IPS DF 4.7 (cell line): ENCODE results near the gene BUB1B.
A peak's percentile ranks its signal among the peaks of the same experiment; 100 is the strongest.
"Not testable (repeated sequence)": the region's sequence is repeated elsewhere in the genome, so short reads cannot be mapped to it uniquely, and the experiment has no call there.

Experiments
- DNase-seq: peaks from one replicate; pipeline ENCODE4 v3.0.0-alpha.2; 2013; ENCODE audit warnings: low spot score; ENCODE audit errors: extremely low read depth

The BUB1B gene

DNA sequence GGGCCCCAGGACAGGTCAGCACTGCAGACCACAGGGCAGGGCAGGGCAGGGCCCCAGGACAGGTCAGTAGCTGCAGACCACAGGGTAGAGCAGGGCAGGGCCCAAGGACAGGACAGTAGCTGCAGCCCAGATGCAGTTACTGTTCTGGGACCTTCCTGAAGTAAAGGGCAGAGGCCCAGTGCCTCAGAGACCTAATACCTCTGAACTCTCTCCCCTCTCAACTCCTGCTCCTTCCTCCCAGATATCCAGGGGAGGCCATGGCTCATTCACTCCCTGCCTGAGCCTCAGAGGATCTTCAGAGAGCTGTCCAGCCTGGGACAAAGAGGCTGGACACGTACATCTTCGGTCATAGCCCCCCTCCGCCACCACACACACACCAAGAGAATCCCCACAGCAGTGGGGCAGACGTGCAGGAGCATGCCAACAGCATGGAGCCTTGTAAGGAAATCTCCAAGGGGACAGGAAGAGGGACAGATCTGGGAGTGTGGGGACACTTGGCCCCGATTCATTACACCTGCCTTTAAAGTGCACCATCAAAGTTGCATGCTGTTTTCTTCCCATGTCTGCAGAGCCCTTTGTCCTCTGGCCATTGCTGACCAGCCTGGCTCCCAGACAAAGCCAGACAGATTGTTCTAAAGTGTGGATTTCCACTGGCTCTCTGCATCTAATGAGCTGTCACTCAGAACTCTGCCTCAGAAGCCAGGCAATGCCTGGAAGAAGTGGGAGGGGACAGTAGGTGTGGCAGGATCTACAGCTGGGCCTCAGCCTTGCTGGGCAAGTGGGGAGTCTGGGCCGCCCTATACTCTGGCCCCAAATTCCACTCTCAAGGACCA, 24.2 kb upstream of the BUB1B start:
- DNase-seq, result no peak

GRCh38 chr15:40137303-40138200, 23.3 kb upstream of the BUB1B start:
- DNase-seq, result no peak

- DNase-seq, result not testable (repeated sequence)
Observed at GRCh38 chr15:40138201-40138570, 22.7 kb upstream of the BUB1B start.

DNA sequence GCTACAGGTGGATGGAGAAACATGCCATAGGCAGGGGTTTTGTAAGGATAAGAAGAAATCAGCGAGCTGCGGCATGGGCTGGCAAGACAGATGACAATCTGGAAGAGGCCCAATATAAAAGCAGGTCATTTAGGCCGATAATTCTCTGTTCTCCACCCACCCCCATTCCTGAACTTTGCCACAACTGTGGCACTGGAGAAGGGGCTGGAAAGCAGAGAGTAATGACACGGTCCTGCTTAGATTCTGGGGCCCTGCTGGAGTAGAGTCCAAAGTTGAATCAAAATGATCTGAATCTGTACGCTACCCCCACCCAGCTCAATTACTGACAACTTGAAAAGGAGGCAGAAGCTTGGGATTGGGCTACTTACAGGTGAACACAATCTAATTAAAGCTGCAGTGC, 18.4 kb upstream of the BUB1B start:
- no peak for DNase-seq

DNA sequence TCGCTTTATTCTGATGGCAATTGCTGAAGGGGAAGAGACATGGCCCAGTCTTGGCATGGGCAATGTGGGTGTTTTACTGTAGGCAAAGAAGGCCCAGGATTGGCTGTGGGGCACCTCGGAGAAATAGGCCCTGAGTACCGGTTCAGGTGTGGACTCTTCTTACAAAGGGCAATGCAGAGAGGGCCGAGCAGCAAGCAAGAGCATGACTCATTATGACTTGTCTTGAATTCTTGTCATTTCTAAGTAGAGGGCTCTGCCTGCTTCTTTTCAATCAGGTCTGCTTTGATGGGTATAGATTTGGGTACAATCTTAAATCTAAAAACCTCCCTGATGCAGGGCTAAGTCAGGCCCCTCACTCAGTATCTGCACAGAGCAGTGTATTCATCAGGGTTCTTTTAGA, 14.8 kb upstream of the BUB1B start:
- no peak for DNase-seq

GRCh38 chr15:40149339-40149738, 11.5 kb upstream of the BUB1B start:
- DNase-seq, result no peak

- DNase-seq, result no peak
Observed at GRCh38 chr15:40150163-40150925, 10.5 kb upstream of the BUB1B start.

GRCh38 chr15:40151499-40151898, 9.4 kb upstream of the BUB1B start:
- no peak for DNase-seq

DNA sequence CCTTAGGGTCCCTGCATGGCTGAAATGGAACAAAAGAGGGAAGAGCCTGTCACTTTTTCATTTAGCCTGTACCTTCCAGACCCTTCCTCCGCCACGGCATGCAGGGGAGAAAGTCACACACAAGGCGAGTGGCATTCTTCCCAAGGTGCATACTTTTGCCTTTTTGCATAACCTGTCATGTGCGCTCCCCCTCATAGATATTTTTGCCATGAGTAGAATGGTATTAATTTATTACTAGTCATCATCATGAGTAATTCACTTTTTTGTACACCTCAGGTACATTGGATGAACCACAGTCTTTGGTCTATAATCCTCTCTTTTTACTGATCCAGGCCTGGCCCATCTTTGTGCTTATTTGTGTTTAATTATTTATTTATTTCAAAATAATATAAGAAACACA, 8.9 kb upstream of the BUB1B start:
- no peak for DNase-seq

DNA sequence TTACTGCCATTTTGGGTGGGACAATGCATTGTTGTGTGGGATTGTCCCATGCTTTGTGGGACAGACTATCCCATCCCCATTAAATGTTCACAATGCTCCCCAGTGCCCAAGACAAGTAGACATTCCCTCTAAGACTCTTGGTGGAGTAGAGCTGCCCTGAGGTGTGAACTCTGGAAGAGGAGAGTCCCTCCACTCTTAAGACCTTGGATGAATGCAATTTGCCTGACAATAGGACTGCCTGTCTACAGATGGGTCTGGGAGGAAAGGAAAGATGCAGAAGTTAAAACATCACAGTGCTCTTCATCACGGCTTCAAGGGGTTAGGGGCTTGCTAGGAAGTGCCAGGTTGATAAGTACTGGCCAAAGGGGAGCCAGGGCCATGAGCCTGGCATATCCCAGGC, 6.0 kb upstream of the BUB1B start:
- not testable (repeated sequence) for DNase-seq

- peak; percentile 90 for DNase-seq
Observed at GRCh38 chr15:40155270-40155910, 5.5 kb upstream of the BUB1B start.

GRCh38 chr15:40157778-40158447, 3.0 kb upstream of the BUB1B start:
- no peak for DNase-seq

DNA sequence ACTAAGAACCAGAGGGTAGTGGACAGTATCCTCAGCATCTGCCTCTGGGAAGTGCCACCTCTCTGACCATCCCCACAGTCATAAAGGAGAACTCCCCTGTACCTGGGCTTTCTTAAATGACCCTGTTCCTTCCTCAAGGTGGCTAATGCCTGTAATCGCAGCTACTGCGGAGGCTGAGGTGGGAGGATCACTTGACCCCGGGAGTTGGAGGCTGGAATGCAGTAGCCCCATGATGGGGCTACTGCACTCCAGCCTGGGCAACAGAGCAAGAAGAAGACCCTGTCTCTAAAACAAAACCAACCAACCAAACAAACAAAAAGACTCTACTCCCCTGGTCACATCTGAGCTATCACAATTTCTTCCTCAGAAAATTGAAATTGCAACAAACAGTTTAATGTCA, 848 bp upstream of the BUB1B start:
- no peak for DNase-seq

DNA sequence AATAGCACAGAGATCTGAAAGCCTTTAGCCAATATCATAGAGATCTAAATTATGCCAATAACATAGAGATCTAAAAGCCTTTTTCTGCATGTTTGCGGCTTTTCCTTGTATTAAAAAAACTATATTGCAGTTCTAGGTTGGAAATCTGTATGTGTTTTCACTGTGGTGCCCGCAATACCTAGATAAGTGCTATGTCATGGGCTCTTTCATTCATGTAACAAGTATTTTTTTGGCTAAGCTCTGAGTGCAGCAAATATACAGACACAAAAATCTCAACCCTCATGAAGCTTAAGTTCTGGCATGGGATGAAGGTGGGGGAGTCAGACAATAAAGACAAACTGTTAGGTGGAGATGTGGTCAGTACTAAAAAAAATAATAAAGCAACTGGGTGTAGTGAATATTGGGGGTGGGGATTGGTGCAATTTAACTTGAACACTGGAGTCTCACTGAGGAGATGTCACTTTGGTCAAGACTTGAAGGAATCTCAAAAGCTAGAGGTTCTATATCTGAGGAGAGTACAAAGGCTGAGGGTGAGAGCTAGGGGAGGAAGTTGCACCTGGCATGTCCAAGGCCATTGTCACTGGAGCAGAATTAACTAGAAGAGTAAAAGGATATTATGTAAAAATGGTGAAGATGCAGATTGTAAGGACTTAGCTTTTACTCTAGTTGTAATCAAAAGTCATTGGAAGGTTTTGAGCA, 973 bp downstream of the BUB1B start:
- no peak for DNase-seq

GRCh38 chr15:40162552-40162951, 1.7 kb downstream of the BUB1B start:
- no peak for DNase-seq

DNA sequence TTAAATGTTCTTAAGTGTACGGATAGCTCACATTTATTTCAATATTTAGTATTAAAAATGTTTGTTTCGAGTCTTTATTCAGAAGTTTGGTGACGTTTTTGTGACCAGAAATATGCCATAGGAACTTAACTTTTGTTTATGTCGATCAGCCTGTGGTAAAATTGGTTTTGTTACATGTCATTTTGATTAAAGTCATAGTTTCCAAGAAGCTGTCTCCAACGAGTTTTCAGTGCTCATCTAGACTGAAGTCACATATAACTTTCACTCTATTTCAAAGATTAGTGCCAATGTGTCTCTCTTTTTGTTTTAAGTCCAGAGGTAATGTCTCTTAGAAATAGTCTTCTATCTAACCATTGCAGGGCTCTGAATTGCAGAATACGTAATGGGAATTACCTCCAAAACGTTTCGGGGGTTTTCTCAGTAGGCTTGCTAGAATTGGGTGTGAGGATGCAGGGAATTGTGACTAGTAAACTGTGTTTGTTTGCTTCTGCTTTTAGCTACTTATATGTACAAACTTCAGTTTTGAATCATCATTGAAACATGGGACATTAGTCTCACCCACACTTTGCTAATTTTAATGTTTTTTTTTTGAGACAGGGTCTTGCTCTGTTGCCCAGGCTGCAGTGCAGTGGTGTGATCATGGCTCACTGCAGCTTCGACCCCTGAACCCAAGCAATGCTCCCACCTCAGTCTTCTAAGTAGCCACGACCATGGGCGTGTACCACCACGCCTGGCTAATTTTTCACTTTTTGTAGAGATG, 3.0 kb downstream of the BUB1B start:
- DNase-seq, result no peak

DNA sequence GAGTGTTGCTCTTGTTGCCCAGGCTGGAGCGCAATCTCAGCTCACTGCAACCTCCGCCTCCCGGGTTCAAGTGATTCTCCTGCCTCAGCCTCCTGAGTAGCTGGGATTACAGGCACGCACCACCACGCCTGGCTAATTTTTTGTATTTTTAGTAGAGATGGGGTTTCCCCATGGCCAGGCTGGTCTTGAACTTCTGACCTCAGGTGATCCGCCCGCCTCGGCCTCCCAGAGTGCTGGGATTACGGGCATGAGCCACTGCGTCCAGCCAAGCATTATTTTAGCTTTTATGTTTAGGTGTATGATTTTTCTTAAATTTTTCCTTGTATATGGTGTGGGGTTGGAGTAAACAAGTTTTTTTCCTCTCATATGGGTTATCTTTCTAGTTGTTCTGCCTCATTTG, 6.5 kb downstream of the BUB1B start:
- DNase-seq, result not testable (repeated sequence)

- DNase-seq, result no peak
Observed at GRCh38 chr15:40175160-40175559, 14.3 kb downstream of the BUB1B start.

- no peak for DNase-seq
Observed at GRCh38 chr15:40182358-40183029, 21.6 kb downstream of the BUB1B start.
